ENCODE results near the gene TNF.

DNA sequence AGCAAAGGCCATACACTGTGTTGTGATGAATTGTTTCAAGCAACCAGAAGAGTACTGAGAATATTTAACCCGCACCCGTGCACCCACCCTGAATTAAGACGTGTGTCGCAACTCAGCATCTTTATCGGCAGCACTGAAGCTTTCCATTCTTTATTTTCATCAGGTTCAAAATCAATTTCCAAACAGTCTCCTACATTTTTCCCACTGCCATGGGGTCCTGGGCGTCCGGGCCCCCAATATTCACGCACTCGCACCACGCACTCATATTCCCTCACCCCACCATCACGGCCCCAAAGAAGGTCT, 5.0 kb downstream of the TNF start:
- TF ChIP-seq, protein P1, sequence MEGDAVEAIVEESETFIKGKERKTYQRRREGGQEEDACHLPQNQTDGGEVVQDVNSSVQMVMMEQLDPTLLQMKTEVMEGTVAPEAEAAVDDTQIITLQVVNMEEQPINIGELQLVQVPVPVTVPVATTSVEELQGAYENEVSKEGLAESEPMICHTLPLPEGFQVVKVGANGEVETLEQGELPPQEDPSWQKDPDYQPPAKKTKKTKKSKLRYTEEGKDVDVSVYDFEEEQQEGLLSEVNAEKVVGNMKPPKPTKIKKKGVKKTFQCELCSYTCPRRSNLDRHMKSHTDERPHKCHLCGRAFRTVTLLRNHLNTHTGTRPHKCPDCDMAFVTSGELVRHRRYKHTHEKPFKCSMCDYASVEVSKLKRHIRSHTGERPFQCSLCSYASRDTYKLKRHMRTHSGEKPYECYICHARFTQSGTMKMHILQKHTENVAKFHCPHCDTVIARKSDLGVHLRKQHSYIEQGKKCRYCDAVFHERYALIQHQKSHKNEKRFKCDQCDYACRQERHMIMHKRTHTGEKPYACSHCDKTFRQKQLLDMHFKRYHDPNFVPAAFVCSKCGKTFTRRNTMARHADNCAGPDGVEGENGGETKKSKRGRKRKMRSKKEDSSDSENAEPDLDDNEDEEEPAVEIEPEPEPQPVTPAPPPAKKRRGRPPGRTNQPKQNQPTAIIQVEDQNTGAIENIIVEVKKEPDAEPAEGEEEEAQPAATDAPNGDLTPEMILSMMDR (IDR thresholded peaks at IDR 0.05), result no peak
- TF ChIP-seq POLR2AphosphoS5 (IDR thresholded peaks at IDR 0.05) (no peak), POLR2A (IDR thresholded peaks at IDR 0.05) (no peak)
